Mucosa of stomach (tissue), 1 donor: ENCODE data around the gene PLCB2.

Source experiments
- H3K27me3 ChIP-seq: one replicate; pipeline ENCODE4 v1.7.0; 2013; ENCODE audit warnings: mild to moderate bottlenecking, low read length; ENCODE audit not compliant: control insufficient read depth, insufficient read depth
- H3K36me3 ChIP-seq: one replicate; pipeline ENCODE4 v1.7.0; 2013; ENCODE audit warnings: low read length; ENCODE audit not compliant: control insufficient read depth, insufficient read depth
- H3K4me1 ChIP-seq: one replicate; pipeline ENCODE4 v1.7.0; 2013; ENCODE audit warnings: mild to moderate bottlenecking, low read length; ENCODE audit not compliant: control insufficient read depth, insufficient read depth
- H3K4me3 ChIP-seq: one replicate; pipeline ENCODE4 v1.7.0; 2013; ENCODE audit warnings: low read length
- H3K9ac ChIP-seq: one replicate; pipeline ENCODE4 v1.7.0; 2013; ENCODE audit warnings: mild to moderate bottlenecking, low read length, moderate library complexity
- H3K9me3 ChIP-seq: one replicate; pipeline ENCODE4 v1.7.0; 2013; ENCODE audit warnings: mild to moderate bottlenecking, low read length, moderate library complexity; ENCODE audit not compliant: control insufficient read depth
- donor health status: Pancreatic carcinoma.

PLCB2 gene

DNA sequence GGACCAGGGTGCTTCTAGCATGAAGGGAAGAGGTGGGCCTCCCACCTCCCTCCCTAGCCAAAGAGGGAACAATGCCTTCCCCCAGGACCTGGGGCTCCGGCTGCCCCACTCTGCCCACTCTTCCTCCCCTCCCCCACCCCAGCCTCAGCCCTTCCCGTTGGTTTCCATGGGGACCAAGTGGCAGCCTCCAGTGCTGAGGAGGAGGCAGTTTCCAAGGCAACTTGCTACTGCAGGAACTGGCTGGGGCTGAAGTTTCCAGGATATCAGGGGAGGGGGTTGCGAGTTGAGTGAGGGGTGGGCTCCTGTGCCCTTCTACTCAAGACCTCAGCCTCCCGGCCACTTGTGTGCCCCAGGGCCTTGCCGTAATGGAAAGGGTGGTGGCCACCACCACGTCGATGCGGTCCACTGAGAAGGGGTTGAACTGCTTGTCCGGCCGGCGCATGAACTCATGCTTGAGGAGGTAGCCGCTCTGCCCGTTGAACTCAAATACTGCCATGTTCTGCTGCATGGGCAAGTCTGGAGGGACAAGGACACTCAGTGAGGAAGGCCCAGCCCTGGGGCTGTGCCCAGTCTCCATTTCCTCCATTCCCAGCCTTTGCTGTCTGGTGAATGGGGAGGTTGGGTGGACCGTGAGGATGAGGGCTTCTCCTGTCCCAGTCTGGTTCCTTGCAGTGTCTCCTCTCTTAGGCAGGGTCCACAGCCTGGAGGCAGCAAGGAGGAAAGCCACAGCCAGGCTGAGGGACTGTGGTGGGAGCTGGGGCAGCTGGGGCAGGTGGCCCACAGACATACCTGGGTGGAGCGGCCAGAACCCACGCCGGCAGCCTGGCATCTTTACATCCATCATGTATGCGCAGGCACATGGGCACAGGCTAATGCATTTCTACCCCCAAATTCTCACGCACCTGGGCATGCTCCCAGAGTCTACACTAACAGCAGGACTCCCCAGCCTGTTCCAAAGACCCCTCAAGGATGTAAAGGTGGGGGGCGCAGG lies 13.5 kb downstream of the PLCB2 start:
- H3K9me3 ChIP-seq = no peaks in the 10 kb centered on the region
- H3K9ac ChIP-seq = no peak overlapping the region
- peaks cover 4% of the 10 kb centered on the region for H3K4me1 ChIP-seq
- H3K36me3 ChIP-seq = no peaks in the 10 kb centered on the region
- H3K4me3 ChIP-seq = no peak overlapping the region
- peaks cover 54% of the 10 kb centered on the region for H3K27me3 ChIP-seq

DNA sequence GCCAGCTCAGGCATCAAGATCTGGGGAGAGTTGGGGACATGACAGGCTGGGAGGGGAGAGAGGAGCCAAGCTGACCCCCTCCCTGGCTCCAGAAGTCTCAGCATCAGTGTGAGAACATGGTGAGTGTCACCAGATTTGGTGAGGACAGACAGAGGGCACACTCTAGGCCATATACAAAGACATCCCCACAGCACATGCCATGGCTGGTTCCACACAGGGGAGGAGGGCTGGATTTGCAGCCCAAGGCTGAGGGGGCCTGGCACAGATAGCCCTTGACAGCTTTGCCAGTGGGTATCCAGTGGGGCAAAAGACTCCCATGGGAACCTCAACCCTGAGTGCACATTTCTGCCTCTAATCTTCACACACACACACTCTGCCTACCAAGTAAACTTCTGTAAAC lies 14.7 kb downstream of the PLCB2 start:
- H3K27me3 ChIP-seq = peaks cover 59% of the 10 kb centered on the region
- peaks cover 4% of the 10 kb centered on the region for H3K4me1 ChIP-seq
- no peak overlapping the region for H3K9ac ChIP-seq
- no peak overlapping the region for H3K4me3 ChIP-seq
- no peaks in the 10 kb centered on the region for H3K36me3 ChIP-seq
- no peaks in the 10 kb centered on the region for H3K9me3 ChIP-seq

DNA sequence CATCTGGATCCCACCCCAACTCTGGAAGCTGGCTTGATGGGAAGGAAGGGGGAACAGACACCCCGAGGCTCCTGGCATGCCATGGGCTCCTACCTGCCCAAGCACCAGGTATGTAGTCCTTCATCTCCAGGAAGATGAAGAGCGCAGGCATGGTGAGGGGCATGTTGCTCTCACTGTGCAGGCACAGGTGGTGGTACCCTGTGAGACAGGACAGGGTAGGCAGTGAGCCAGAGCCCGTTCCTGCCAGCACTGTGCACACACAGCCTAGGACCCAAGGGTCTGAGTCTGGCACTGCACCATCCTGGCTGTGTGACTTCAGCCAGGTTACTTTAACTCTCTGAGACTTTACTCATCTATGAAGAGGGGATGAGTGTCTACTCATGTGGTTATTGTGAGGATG lies 15.5 kb downstream of the PLCB2 start:
- Histone ChIP-seq H3K9ac (no peak overlapping the region), H3K4me1 (peaks cover 4% of the 10 kb centered on the region), H3K4me3 (no peak overlapping the region), H3K27me3 (peaks cover 59% of the 10 kb centered on the region), H3K36me3 (no peaks in the 10 kb centered on the region), H3K9me3 (no peaks in the 10 kb centered on the region)

DNA sequence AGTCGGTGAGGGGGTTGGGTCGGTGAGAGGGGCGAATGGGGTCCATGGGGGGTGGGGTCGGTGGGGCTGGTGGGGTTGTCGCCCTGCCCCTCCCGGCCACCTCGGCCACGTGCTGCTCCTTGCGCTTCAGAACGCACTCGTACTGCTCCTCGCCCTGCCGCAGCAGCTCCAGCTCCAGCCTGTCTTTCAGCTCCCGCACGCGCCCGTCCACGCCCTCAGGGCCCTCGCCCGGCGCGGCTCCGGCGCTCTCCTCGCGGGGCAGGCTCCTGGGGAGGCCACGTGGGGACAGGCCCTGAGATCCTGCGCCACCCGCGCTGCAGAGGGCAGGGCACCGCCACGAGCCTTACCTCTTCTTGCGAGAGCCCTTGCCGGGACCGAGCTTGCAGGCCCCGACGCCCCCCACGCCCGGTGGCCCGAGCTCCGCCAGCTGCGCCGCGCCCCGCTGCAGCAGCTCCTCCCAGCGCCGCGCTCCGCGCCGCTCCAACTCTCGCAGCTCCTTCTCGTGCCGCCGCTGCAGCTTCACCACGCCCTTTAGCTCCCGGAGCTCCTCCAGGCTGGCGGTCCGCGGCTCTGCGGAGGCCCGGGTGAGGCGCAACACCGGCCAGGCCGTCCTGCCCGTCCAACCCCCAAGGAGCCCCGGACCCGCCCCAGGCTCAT lies 16.7 kb downstream of the PLCB2 start:
- Histone ChIP-seq H3K4me1 (peaks cover 4% of the 10 kb centered on the region), H3K4me3 (no peak overlapping the region), H3K27me3 (peaks cover 60% of the 10 kb centered on the region), H3K36me3 (no peaks in the 10 kb centered on the region), H3K9ac (no peak overlapping the region), H3K9me3 (no peaks in the 10 kb centered on the region)

DNA sequence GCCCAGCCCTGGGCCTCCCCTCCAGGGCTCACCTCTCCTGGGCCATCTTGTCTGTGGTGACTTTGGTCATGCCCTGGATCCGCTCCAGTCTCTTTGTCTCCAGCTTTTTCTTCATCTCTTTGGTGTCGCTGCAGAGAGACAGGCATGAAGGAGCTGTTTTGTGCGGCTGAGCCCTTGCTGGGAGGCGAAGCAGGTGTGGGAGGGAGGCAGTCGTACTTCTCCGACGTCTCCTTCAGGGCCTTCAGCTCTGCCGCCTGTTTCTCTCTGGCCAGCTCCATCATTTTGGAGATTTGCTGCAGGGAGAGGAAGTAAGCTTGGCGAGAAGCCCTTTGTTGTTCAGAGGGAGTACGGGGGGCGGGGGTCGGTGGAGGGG lies 17.2 kb downstream of the PLCB2 start:
- H3K4me1 ChIP-seq = peaks cover 4% of the 10 kb centered on the region
- no peak overlapping the region for H3K9ac ChIP-seq
- H3K36me3 ChIP-seq = no peaks in the 10 kb centered on the region

DNA sequence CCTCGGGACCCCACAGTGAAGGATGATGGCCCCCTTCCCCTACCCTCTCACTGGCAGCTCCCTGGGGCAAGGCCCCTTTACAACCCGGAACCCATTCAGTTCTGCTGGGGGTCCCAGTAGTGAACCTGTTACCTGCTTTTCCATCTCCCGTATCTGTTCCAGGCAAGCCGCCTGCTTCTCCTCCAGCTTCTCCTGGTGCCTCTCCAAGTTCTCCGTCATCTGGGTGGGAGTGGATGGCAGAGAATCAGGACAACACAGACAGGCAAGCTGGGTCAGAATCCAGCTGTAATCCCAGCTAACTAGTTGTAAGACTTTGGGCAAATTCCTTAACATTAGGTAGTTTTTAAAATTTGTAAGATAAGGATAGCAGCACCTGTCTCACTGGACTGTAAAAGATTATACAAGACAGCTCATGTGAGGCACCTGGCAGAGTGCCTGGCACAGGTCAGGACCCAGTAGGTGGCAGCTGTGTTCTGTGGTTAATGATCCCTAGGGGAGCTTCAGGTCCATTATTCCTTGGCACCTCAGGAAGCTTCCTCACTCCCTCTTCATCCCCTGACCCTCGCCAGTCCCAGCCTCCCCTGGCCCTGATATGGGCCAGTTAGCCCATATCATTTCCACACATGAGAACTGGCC lies 18.5 kb downstream of the PLCB2 start:
- Histone ChIP-seq H3K36me3 (no peaks in the 10 kb centered on the region), H3K4me3 (no peak overlapping the region), H3K4me1 (peaks cover 4% of the 10 kb centered on the region), H3K9me3 (no peaks in the 10 kb centered on the region), H3K9ac (no peak overlapping the region), H3K27me3 (peaks cover 67% of the 10 kb centered on the region)

More for the DNA sequence above, 17.2 kb downstream of the PLCB2 start:
- H3K27me3 ChIP-seq = peaks cover 59% of the 10 kb centered on the region
- H3K9me3 ChIP-seq = no peaks in the 10 kb centered on the region
- H3K4me3 ChIP-seq = no peak overlapping the region

DNA sequence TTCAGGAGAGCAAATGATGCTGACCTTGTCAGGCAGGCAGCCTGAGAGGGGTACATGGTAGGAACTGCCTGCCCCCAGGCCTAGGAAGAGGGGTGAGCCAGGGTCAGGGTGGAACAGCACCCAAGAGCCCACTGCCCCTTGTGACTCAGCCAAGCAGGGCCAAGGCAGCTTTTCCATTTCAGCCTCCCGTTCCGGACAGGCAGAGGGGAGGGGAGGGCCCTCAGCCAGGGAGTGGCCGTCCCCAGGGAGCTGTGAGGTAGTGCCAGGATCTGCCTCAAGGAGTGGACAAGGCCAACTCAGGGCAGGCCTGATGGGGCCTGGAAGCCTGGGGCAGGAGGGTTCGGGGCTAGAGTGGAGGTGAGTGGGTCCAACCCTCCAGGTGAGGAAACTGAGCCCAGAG lies 19.8 kb downstream of the PLCB2 start:
- Histone ChIP-seq H3K27me3 (peaks cover 68% of the 10 kb centered on the region), H3K4me1 (peaks cover 11% of the 10 kb centered on the region), H3K4me3 (no peak overlapping the region), H3K9me3 (no peaks in the 10 kb centered on the region), H3K36me3 (no peaks in the 10 kb centered on the region), H3K9ac (no peak overlapping the region)

DNA sequence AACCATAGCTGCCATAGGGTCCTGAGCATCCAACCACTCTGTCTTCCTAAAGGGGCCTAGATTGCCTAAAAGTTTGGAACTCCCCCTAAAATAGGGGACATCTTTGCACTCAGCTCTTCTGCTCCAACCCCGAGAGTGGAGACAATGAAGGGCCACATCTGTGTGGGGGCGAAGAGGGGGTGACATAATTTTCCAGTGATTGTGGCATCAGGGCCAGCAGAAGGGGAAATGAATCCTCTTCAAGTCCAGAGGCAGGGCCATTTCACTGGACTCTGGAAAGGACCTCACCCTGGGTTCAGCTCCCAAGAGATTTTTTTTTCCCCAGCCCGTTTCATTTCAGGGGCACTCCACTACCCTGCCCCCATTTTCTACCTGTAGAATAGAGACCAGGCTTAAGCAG lies 20.2 kb downstream of the PLCB2 start:
- no peak overlapping the region for H3K9ac ChIP-seq
- no peaks in the 10 kb centered on the region for H3K36me3 ChIP-seq
- peaks cover 68% of the 10 kb centered on the region for H3K27me3 ChIP-seq
- no peak overlapping the region for H3K4me3 ChIP-seq
- H3K4me1 ChIP-seq = peaks cover 14% of the 10 kb centered on the region
- H3K9me3 ChIP-seq = no peaks in the 10 kb centered on the region

DNA sequence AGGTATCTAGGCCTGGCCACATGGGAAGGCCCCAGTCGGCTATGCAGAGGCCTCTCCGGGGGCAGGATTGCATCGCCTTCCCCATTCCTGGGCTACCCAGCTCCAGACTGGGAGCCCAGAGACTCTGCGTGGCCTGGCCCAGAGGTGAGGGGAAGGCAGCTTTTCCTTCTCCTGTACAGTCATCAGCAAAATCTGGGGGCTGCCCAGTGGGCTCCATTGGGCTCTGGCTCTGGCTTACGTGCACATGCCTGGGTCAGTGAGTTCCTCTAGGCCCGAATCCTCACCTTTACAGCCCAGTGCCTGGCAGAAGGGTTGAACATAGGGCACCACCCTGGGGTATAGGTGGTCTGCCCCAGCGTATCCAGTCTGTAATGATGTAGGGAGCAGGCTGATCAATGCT lies 20.9 kb downstream of the PLCB2 start:
- H3K27me3 ChIP-seq = peaks cover 68% of the 10 kb centered on the region
- no peaks in the 10 kb centered on the region for H3K36me3 ChIP-seq
- no peak overlapping the region for H3K4me3 ChIP-seq
- no peaks in the 10 kb centered on the region for H3K9me3 ChIP-seq
- H3K9ac ChIP-seq = no peak overlapping the region
- H3K4me1 ChIP-seq = peaks cover 21% of the 10 kb centered on the region

DNA sequence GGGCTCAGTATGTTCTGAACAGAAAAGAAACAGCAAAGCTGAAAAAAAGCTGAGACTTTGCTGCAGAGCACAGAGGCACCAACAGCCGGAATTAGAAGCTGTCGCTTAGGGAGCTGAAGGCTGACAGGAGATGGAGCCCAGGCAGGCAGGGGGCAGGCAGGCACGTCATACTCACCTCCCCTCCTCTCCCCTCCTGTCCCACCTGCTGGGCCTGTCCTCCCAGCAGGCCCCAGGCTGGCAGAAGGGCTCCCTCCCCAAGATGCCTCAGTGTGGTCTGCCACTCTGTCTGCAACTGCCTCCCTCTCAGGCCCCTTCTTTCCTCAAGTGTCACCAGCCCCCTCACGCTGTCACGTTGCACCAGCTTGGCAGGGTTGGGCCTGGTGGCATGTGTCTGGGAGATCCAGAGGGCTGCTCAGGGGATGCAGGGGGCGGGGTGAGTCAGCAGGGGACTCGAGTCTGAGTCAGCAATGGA lies 21.6 kb downstream of the PLCB2 start:
- no peaks in the 10 kb centered on the region for H3K9me3 ChIP-seq

DNA sequence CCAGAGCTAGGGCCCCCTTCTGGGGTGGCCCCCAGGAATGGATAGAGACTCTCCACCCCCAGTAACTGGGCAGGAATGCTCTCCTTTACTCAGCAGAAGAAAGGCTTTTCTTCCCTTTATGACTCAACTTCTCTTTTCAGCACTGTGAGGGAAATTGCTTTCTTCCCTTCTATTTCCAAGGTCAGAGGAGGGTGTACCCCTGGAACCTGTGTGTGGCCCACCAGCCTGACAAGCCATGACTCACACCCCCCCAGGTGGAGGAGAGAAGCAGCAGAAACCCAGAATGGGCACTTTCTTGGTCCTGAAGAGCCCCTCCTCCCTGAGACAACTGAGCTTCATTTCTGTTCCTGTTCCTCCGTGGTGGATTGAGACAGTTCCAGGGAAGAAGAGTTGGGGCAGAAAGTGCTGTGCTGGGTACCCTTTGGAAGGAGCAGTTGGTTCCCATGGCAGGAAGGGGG lies 22.2 kb downstream of the PLCB2 start:
- H3K4me3 ChIP-seq = no peak overlapping the region
- no peak overlapping the region for H3K9ac ChIP-seq
- H3K4me1 ChIP-seq = peaks cover 21% of the 10 kb centered on the region
- H3K9me3 ChIP-seq = no peaks in the 10 kb centered on the region
- H3K27me3 ChIP-seq = peaks cover 71% of the 10 kb centered on the region
- H3K36me3 ChIP-seq = no peaks in the 10 kb centered on the region

More for the DNA sequence above, 21.6 kb downstream of the PLCB2 start:
- H3K4me1 ChIP-seq = peaks cover 21% of the 10 kb centered on the region
- peaks cover 68% of the 10 kb centered on the region for H3K27me3 ChIP-seq
- H3K4me3 ChIP-seq = no peak overlapping the region
- H3K9ac ChIP-seq = no peak overlapping the region
- no peaks in the 10 kb centered on the region for H3K36me3 ChIP-seq

DNA sequence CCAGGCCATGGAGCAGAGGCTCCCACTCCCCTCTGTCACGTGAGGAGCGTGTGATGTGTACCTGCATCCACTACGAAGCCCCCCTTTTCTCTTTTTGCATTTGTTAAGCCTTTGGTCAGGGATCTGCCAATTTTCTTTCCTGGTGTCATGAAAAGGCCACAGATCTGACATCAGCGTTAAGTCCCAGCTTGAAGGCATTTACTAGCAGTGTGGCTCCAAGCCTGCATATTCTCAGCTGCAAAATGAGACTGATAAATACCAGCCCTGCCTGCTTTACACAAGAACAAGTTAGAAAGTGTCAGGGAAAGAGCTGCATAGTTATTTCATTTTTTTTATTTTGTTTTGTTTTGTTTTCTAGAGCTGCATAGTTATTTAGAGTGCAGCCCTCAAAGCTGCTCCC lies 22.6 kb downstream of the PLCB2 start:
- Histone ChIP-seq H3K4me1 (peaks cover 23% of the 10 kb centered on the region), H3K36me3 (no peaks in the 10 kb centered on the region), H3K27me3 (peaks cover 71% of the 10 kb centered on the region), H3K9ac (no peak overlapping the region), H3K4me3 (no peak overlapping the region), H3K9me3 (no peaks in the 10 kb centered on the region)
